Activated CD4-positive, alpha-beta T cell treated with anti-CD3 and anti-CD28 coated beads, Interleukin-2, amount 50 U/mL, for 1 hour (primary cell): ENCODE measurements around the gene TXNRD1.

Source experiments
- DNase-seq: peaks from one replicate; pipeline ENCODE4 v3.0.0-alpha.2; 2020

TXNRD1 gene

GRCh38 chr12:104353012-104353981, 137.7 kb downstream of the TXNRD1 start:
- no peak for DNase-seq

DNA sequence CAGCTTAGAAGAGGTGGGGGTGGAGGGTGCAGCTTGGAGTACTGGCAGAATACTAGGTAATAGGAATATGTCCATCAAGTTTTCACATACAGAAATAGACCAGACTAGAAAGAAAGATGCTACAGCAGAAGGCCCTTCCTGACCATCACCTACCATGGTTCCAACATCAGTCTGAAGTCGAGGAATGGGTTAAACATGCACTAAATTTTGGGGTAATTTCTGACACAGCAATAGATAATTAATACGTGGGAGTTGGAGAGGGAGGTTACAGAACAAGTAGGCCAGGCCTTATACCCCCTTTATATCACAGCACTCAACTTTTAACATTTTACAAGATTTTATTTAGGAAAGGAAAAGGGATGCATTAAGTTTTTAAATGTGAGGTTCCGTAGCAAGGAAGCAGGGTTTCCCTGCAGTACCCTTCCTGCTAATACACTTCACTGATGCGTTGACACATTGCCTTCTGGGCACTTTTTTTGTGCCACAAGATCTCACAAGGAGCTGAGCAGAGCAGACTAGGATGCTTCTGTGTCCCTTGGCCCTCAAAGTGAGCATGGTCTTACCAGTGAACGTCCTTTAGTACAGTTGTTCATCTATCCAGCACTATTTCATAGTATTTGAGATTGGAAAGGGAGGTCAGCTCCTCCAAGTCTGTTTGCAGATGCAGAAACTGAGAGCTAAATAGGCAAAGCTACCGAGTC, 138.7 kb downstream of the TXNRD1 start:
- no peak for DNase-seq

DNA sequence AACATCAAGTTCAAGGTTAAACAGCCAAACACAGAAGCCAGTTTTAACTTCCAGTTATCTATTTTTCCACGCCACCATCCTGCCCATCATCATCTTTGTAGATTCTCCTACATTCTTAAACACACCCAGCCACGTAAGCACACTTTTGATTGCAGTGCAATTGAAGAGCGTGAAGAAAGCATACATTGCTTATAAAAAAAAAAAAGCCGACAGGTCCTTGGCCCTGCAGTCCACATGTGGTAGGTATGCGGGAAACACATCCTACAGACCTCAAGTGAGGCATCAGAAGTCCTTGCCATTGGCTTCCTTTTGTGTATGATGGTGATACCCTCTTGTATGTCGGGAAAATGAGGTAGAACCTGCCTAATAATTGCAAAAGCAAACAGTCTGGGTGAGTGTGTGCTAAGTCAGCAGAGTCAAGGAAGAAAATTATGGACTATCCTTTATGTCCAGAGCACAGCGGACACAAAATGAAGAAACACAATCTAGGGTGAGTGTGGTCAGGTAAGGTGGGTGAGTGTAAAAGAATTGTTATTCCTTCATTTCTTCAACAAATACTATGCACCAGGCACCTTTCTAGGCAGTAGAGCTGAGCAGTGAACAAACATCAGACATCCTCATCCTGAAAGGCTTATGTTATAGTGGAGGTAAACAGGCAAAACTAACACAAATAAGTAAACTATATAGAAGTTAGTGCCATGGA, 139.4 kb downstream of the TXNRD1 start:
- no peak for DNase-seq

- no peak for DNase-seq
Observed at GRCh38 chr12:104355630-104356029, 140.1 kb downstream of the TXNRD1 start.

DNA sequence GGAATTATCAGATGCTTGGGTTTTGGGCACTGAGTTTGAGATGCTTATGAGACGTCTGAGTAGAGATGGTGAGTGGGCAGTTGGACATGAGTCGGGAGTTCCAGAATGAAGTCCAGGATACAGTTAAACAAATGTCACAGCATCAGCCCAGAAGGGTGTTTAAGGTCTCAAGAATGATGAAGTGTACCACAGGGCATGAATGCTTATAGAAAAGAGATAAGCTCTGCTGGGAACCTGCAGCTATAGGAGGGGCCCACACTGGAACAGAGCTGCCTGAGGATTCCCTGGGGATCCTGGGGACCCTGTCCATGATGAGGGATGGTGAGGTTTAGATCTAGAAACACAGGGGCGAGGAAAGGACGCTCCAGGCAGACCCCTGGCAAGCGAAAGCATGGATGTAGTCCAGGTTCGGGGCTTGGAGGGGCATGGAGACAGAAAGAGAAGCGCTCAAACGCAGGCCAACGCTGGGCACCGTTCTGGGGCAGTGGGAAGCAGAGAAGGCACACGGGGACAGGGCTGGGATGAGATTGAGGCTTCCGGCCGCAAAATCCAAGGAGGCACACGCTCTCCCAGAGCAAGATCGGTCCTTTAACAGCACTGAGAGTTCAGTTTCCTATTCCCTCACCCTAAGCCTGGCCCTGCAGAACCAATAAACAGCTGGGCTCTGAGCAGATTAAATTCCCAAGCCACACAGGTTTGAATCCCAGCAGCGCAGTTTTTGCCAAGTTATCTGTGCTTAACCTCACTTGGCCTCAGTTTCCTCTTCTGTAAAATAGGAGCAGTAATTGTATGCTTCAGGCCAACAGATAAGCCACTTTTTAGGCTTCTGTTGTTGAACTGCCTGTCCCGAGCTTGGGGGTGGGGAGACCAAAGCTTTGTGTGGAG, 140.9 kb downstream of the TXNRD1 start:
- DNase-seq, result no peak

DNA sequence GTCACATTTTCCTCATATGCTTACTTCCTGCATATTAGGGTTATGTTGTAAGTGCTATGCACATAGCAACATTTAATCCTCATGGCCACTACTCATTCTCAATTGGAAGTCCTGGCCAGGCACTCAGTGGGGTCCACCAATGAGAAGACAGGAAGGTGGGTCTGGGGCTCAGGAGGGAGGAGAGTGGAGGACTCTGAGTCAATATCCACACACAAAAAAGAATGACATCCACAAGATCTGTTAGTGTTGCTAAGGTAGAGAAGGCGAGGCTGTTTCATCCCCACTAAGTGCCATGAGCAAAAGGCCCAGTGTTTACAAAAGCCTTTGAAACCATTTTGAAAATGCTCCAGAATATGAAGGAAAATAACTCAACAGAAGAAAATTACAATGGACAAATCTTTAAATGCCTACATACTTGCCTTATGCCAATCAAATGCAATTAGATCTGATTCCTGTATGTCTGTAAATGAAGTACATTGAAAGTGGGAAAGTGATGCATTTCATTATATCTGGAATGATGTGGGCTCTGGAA, 141.9 kb downstream of the TXNRD1 start:
- no peak for DNase-seq

DNA sequence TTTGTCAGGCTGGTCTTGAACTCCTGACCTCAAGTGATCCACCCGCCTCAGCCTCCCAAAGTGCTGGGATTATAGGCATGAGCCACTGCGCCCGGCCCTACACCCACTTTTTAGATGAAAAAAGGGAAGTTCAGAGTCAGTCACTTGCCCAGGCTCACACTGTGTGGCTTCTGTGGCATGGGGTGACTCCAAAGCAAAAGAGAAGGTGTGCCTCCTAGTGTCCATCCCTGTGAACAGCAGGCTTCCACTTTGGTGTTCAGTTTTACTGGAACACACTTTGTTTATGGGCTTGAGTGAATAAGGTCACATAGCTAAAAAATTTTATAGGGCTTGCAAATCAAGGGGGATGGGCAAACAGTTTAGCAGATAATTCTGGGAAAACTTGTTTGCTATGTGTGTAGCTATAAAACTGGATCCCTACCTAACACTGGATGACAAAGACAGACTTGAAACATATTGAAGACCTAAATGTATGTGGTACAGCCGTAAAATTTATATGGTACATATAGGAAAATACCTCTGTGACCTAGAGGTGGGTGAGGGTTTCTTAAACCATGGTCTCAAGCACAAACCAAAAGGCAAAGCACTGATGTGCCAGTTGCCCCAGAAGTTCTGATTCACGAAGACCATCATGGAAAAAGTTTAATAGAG, 142.9 kb downstream of the TXNRD1 start:
- peak; percentile 64 for DNase-seq

- no peak for DNase-seq
Observed at GRCh38 chr12:104359216-104359615, 143.6 kb downstream of the TXNRD1 start.

GRCh38 chr12:104360157-104360556, 144.6 kb downstream of the TXNRD1 start:
- DNase-seq, result no peak

DNA sequence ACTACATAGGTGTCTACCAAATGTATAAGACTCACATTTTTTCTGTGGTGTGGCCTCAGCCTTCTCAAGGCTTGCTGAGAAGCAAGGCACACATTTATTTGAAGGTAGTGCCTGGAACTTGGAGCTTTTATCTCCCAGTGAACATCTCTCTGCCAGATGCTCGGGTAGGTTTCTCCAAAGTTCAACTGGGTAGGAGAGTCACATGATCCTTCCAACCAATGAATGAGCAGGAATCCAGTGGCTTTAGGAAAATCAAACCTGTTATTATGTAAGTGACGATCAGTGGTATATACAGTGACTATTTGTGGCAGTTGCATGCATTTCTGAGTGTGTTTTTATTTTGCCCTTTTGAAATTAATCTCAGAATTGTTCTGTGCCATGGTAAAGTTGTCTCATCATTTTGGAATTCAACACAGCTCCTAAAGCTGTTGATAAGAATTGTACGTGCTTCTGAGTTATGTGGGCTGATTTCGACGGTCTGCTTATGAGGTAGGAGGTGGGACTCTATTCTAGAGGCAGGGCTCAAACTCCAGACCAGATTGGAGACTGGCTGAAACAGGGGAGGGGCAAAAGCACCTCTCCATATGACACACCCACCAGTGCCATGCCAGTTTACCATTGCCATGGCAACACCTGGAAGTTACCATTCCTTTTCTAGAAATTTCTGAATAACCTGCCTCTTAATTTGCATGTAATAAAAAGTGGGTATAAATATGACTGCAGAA, 145.6 kb downstream of the TXNRD1 start:
- DNase-seq, result no peak

DNA sequence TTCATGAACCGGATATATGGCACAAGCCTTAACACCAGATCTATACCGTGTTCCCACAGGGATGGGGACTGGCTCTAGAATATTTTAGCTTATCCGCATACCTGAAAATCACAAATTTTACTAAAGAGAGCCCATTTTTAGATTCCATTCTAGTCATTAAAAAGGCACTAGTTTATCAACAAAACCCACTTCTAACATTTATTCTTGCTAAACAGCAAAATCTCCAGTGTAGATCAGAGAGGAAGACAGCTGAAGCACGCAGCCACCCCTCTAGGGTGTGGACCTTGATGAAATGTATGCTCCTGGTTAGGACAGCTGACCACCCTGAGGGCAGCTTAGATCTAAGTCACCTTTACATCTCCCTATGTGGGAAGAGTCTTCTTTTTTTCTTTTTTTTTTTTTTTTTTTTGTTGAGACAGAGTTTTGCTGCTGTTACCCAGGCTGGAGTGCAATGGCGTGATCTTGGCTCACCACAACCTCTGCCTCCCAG, 150.4 kb downstream of the TXNRD1 start:
- DNase-seq, result no peak

- DNase-seq, result no peak
Observed at GRCh38 chr12:104369708-104370107, 154.1 kb downstream of the TXNRD1 start.

- DNase-seq, result no peak
Observed at GRCh38 chr12:104371043-104371870, 155.7 kb downstream of the TXNRD1 start.

DNA sequence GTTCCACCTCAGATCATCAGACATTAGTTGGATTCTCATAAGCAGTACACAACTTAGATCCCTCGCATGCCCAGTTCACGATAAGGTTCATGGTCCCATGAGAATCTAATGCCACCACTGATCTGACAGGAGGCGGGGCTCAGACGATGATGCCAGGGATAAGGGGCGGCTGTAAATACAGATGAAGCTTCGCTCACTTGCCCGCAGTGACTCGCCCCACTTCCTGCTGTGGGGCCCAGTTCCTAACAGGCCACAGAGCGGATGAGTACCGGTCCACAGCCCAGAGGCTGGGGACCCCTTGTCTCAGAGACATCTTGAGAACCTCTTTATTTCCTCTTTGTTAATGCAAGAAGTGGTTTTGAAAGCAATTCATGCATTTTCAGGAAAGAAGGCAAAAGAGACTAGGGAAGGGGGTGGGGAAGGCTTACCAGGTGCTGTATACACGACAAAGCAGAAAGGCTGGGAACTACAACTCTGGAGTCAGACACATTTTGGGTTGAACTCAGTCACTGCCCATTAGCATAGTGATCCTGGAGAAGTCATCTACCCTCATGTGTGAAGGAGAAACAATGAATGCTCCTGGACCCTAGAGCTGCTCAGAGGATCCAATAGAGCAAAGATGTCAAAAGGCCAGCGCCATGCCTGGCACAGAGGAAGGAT, 156.6 kb downstream of the TXNRD1 start:
- DNase-seq, result peak; percentile 3

GRCh38 chr12:104372721-104373335, 157.2 kb downstream of the TXNRD1 start:
- DNase-seq, result no peak

DNA sequence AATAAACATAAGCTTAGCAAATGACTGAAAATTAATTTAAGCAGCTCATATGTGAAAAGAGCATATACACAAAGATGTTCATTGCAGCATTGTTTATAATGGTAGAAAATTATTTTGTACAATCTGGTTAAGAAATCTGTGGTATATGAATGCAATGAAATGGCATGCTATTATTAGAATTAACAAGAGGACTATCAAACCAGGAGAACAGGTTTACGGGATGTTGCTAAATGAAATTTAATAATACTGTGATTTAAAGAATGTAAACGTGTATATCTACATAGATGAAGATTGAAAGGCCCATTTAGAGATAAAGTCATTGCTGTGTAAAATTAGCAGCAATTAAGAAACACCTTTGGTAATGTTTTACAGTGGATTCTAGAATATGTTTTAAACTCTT, 158.5 kb downstream of the TXNRD1 start:
- DNase-seq, result no peak

DNA sequence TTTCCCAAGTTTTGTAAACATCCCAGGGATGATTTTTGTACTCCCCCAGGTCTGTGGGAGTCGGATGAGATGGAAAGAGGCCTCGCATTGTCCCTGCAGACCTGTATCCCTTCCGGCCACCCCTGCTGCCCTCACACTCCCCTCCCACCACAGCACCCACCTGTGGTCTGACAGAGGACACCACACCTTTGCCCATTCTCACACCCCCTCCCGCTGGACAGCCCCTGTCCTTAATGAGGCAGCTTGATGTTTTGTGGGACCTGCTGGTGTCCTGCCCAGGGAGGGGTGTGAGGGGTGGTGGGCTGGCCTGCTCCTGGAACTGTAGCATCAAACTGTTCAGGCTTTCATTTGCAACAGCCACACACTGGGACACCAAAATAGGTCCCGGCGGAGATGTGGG, 159.2 kb downstream of the TXNRD1 start:
- DNase-seq, result no peak

DNA sequence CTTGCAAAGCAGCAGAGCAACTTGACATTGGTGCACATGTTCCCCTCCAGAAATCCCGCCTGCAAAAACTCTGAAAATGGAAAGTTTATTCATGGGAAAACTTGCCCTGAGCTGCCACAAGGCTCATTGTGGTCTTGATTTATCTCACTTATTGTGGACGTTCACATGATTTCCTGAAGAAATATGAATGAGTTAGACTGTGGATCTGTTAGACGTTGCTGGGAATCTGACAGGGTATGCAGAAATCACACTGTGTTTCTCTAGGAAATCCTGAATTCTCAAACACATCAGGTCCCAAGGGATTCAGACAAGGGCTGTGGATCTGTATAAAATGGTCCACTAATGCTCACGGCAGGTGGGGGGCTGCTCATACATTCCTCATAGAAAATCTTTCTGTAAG, 160.2 kb downstream of the TXNRD1 start:
- no peak for DNase-seq
